ENCODE results near the gene SLC50A1. TPM values are rescaled to one million over a fixed set of nuclear protein-coding genes. Genes with fewer than 3 reads are reported as not detected.

SLC50A1 gene
- total and polyA plus RNA-seq, 9 of the 15 experiments (the other 6 are each of a cell fraction or from before 2014, with no cell fraction given) = 46.5 to 132 (median 91.9) TPM

GRCh38 chr1:155182052-155182550 lies 46.4 kb downstream of the SLC50A1 start:
- Histone ChIP-seq H3K27me3 (ENCODE audit: control insufficient read depth in 2 of 2, insufficient read depth in 2 of 2, low read length in 2 of 2) (no peaks in the 10 kb centered on the region), H3K79me2 (ENCODE audit: control insufficient read depth, insufficient read depth, low read length) (no peaks in the 10 kb centered on the region), H3K27ac (ENCODE audit: extremely low read depth, low read depth, low read length) (no peak overlapping the region), H3K36me3 (ENCODE audit: control insufficient read depth, insufficient read depth, low read length) (no peaks in the 10 kb centered on the region), H3K9me3 (replicated peaks; ENCODE audit: control insufficient read depth, insufficient read depth, low read depth, low read length) (no peaks in the 10 kb centered on the region), H3K4me3 (no peak overlapping the region), H4K20me1 (replicated peaks; ENCODE audit: control insufficient read depth, insufficient read depth, low read length) (no peaks in the 10 kb centered on the region), H2AFZ (ENCODE audit: low read depth, low read length) (no peak overlapping the region), H3K4me2 (ENCODE audit: insufficient read depth, low read length) (no peak overlapping the region), H3K9me1 (ENCODE audit: control insufficient read depth, insufficient read depth, low read length) (no peaks in the 10 kb centered on the region), H3K4me1 (replicated peaks in 1 of 2; ENCODE audit: control insufficient read depth in 2 of 2, insufficient read depth in 2 of 2, low read length in 2 of 2) (peaks cover 7 to 53% of the 10 kb centered on the region in 2 experiments; a peak in 4 of 5 replicates), H3K9ac (ENCODE audit: insufficient read depth in 1 of 2, low read depth in 2 of 2, low read length in 2 of 2) (peak overlapping the region in 1 of 2 experiments; percentile 73; a peak in 2 of 4 replicates)
- WGBS (ENCODE audit: insufficient coverage, low coverage, missing lambda C conversion rate) = 49% methylated on average over 5 of the region's 7 CpGs
- peak; percentile 52 for FAIRE-seq
- BruUV-seq (replicated peaks) = no TSS peak
- in situ Hi-C loops (cut with MboI) = no loop called here
- TF ChIP-seq E2F8 (IDR thresholded peaks at IDR 0.05; ENCODE audit: low read depth, partially characterized antibody) = no peak
- TF ChIP-seq FUS (optimal IDR thresholded peaks at IDR 0.05; ENCODE audit: low read depth, low read length) = no peak
- TF ChIP-seq NR2F6 (CRISPR knock-in tag; IDR thresholded peaks at IDR 0.05) = no peak
- TF ChIP-seq ZNF280A (IDR thresholded peaks at IDR 0.05; ENCODE audit: low read depth, partially characterized antibody) = no peak
- TF ChIP-seq POU5F1 (IDR thresholded peaks at IDR 0.05; ENCODE audit: borderline replicate concordance, low read depth, low read length, partially characterized antibody) = no peak
- no peak for TF ChIP-seq E2F1 (CRISPR knock-in tag; IDR thresholded peaks at IDR 0.05)
- TF ChIP-seq ZNF174 (CRISPR knock-in tag; IDR thresholded peaks at IDR 0.05) = no peak
- no peak for TF ChIP-seq ETS1 (conservative IDR thresholded peaks at IDR 0.05; ENCODE audit: control insufficient read depth, low read depth, low read length)
- no peak for TF ChIP-seq ZNF146 (CRISPR knock-in tag; IDR thresholded peaks at IDR 0.05; ENCODE audit: unreplicated experiment)
- ChIA-PET CTCF (ENCODE audit: low intra/inter-chr PET ratio) (no interaction called here), POLR2A (no interaction called here)
- intact Hi-C loops (cut with micrococcal nuclease) = no loop called here
- ATAC-seq = no peak
- DNase-seq (ENCODE audit: extremely low read depth in 1 of 4, low spot score in 3 of 4) = no peak

All from K562 (cell line).